Loucy (cell line): ENCODE data around the gene MYH14.

ENCODE experiments used
- H2AFZ ChIP-seq: fragments of 200-600 bp; sonication (generic); 2 replicates; pipeline ENCODE4 v1.6.0; 2016; ENCODE audit warnings: antibody characterized with exemption, mild to moderate bottlenecking, low read length, moderate library complexity
- H3F3A ChIP-seq: fragments of 200-600 bp; 2 replicates; pipeline ENCODE4 v1.6.0; 2016; ENCODE audit warnings: antibody characterized with exemption, low read depth, mild to moderate bottlenecking
- H3K27me3 ChIP-seq: fragments of 200-600 bp; sonication (generic); 2 replicates; pipeline ENCODE4 v1.6.1; 2014; ENCODE audit warnings: low read length, mild to moderate bottlenecking; ENCODE audit not compliant: insufficient read depth, poor library complexity, severe bottlenecking
- H3K36me3 ChIP-seq: fragments of 200-600 bp; sonication (generic); 2 replicates; pipeline ENCODE4 v1.6.1; 2016; ENCODE audit warnings: low read length; ENCODE audit not compliant: insufficient read depth
- H3K4me1 ChIP-seq: fragments of 200-600 bp; sonication (generic); 2 replicates; pipeline ENCODE4 v1.5.1; 2014; ENCODE audit warnings: low read length, mild to moderate bottlenecking; ENCODE audit not compliant: insufficient read depth, poor library complexity, severe bottlenecking
- H3K4me2 ChIP-seq: fragments of 200-600 bp; sonication (generic); 2 replicates; pipeline ENCODE4 v1.6.0; 2014; ENCODE audit warnings: antibody characterized with exemption, low read length, low read depth, mild to moderate bottlenecking; ENCODE audit not compliant: poor library complexity, severe bottlenecking
- H3K4me3 ChIP-seq: fragments of 200-600 bp; sonication (generic); 2 replicates; pipeline ENCODE4 v1.5.1; 2014; ENCODE audit warnings: low read length, mild to moderate bottlenecking, mixed read lengths; ENCODE audit not compliant: poor library complexity, severe bottlenecking
- H3K79me2 ChIP-seq: fragments of 200-600 bp; sonication (generic); 2 replicates; pipeline ENCODE4 v1.6.1; 2014; ENCODE audit warnings: low read length; ENCODE audit not compliant: insufficient read depth
- H3K9ac ChIP-seq: fragments of 200-600 bp; sonication (generic); 2 replicates; pipeline ENCODE4 v1.6.0; 2014; ENCODE audit warnings: mild to moderate bottlenecking, low read depth, low read length, moderate library complexity; ENCODE audit not compliant: poor library complexity, severe bottlenecking
- H3K9me2 ChIP-seq: fragments of 200-600 bp; sonication (generic); replicated peaks from 2 replicates; pipeline ENCODE4 v1.6.1; 2016; ENCODE audit warnings: low read depth, low read length, mixed read lengths
- H3K9me3 ChIP-seq: fragments of 200-600 bp; sonication (generic); 2 replicates; pipeline ENCODE4 v1.6.1; 2014; ENCODE audit warnings: mild to moderate bottlenecking, antibody characterized with exemption, low read length, low read depth; ENCODE audit not compliant: insufficient read depth
- H4K20me1 ChIP-seq: fragments of 200-600 bp; sonication (generic); 2 replicates; pipeline ENCODE4 v1.6.0; 2014; ENCODE audit warnings: antibody characterized with exemption, low read length, mild to moderate bottlenecking; ENCODE audit not compliant: insufficient read depth, poor library complexity, severe bottlenecking
- CTCF ChIP-seq: fragments of 200-600 bp; sonication (generic); conservative IDR thresholded peaks from 2 replicates; pipeline ENCODE4 v1.5.1; 2014; ENCODE audit warnings: mild to moderate bottlenecking, antibody characterized with exemption, low read length
- EZH2phosphoT487 ChIP-seq: fragments of 200-600 bp; IDR thresholded peaks from 2 replicates; pipeline ENCODE4 v1.6.1; 2018; ENCODE audit warnings: antibody characterized with exemption, mild to moderate bottlenecking, moderate library complexity, borderline replicate concordance

MYH14 gene

GRCh38 chr19:50181121-50181520 is 22.3 kb upstream of the MYH14 start:
- Histone ChIP-seq H3K4me2 (no peak overlapping the region), H3K9ac (no peak overlapping the region), H3K79me2 (no peaks in the 10 kb centered on the region), H4K20me1 (no peaks in the 10 kb centered on the region), H3K4me3 (no peak overlapping the region), H3K4me1 (no peaks in the 10 kb centered on the region), H3F3A (no peaks in the 10 kb centered on the region), H3K27me3 (no peaks in the 10 kb centered on the region), H3K36me3 (no peaks in the 10 kb centered on the region), H2AFZ (no peak overlapping the region), H3K9me3 (0 out of 2 replicates have a peak, but pooled peaks cover 3% of the 10 kb centered on the region), H3K9me2 (no peaks in the 10 kb centered on the region)
- no peak for TF ChIP-seq EZH2phosphoT487
- TF ChIP-seq CTCF: no peak

GRCh38 chr19:50184196-50184595 is 19.2 kb upstream of the MYH14 start:
- Histone ChIP-seq H3K79me2 (no peaks in the 10 kb centered on the region), H3K4me1 (no peaks in the 10 kb centered on the region), H2AFZ (no peak overlapping the region), H3K9ac (no peak overlapping the region), H3K36me3 (no peaks in the 10 kb centered on the region), H3K4me3 (no peak overlapping the region), H3K27me3 (no peaks in the 10 kb centered on the region), H3K9me2 (no peaks in the 10 kb centered on the region), H3K4me2 (no peak overlapping the region), H3K9me3 (0 out of 2 replicates have a peak, but pooled peaks cover 3% of the 10 kb centered on the region), H4K20me1 (no peaks in the 10 kb centered on the region), H3F3A (no peaks in the 10 kb centered on the region)
- no peak for TF ChIP-seq CTCF
- no peak for TF ChIP-seq EZH2phosphoT487

GRCh38 chr19:50187937-50188336 is 15.5 kb upstream of the MYH14 start:
- H3K9me3 ChIP-seq: 0 out of 2 replicates have a peak, but pooled peaks cover 3% of the 10 kb centered on the region
- no peaks in the 10 kb centered on the region for H3K79me2 ChIP-seq
- no peaks in the 10 kb centered on the region for H4K20me1 ChIP-seq
- no peak overlapping the region for H2AFZ ChIP-seq
- no peaks in the 10 kb centered on the region for H3K36me3 ChIP-seq
- TF ChIP-seq EZH2phosphoT487: no peak
- no peak for TF ChIP-seq CTCF
- H3K4me1 ChIP-seq: no peaks in the 10 kb centered on the region
- H3K4me2 ChIP-seq: no peak overlapping the region
- H3F3A ChIP-seq: no peaks in the 10 kb centered on the region
- H3K9ac ChIP-seq: no peak overlapping the region
- H3K4me3 ChIP-seq: no peak overlapping the region
- H3K27me3 ChIP-seq: no peaks in the 10 kb centered on the region
- no peaks in the 10 kb centered on the region for H3K9me2 ChIP-seq
